Measurements from ENCODE around the gene GGT6.

GGT6 gene

GRCh38 chr17:4536742-4537411 is 23.5 kb downstream of the GGT6 start:
- DNase-seq, result no peak

- no peak for DNase-seq
These were observed 24.1 kb downstream of the GGT6 start for GRCh38 chr17:4536259-4536741.

- DNase-seq, result no peak
These were observed 24.6 kb downstream of the GGT6 start for GRCh38 chr17:4535667-4536258.

- DNase-seq, result no peak
These were observed 25.3 kb downstream of the GGT6 start for GRCh38 chr17:4534928-4535666.

- DNase-seq, result no peak
These were observed 25.9 kb downstream of the GGT6 start for GRCh38 chr17:4534515-4534914.

- DNase-seq, result peak; percentile 43
These were observed 26.6 kb downstream of the GGT6 start for GRCh38 chr17:4533523-4534504.

- no peak for DNase-seq
These were observed 27.4 kb downstream of the GGT6 start for GRCh38 chr17:4532860-4533522.

- no peak for DNase-seq
These were observed 28.2 kb downstream of the GGT6 start for GRCh38 chr17:4531988-4532736.

- DNase-seq, result no peak
These were observed 29.3 kb downstream of the GGT6 start for GRCh38 chr17:4530799-4531730.

- DNase-seq, result no peak
These were observed 30.7 kb downstream of the GGT6 start for GRCh38 chr17:4529533-4530152.

- DNase-seq, result no peak
These were observed 32.7 kb downstream of the GGT6 start for GRCh38 chr17:4527566-4528125.

GRCh38 chr17:4527134-4527533 is 33.2 kb downstream of the GGT6 start:
- DNase-seq, result no peak

- DNase-seq, result no peak
These were observed 34.5 kb downstream of the GGT6 start for GRCh38 chr17:4525691-4526397.

- no peak for DNase-seq
These were observed 36.4 kb downstream of the GGT6 start for GRCh38 chr17:4523946-4524345.

GRCh38 chr17:4522661-4523060 is 37.7 kb downstream of the GGT6 start:
- DNase-seq, result no peak

- no peak for DNase-seq
These were observed 39.3 kb downstream of the GGT6 start for GRCh38 chr17:4520894-4521600.

GRCh38 chr17:4520060-4520893 is 40.1 kb downstream of the GGT6 start:
- DNase-seq, result no peak
